BLaER1 treated with 17β-estradiol and CSF1 and Interleukin-3, amounts not matched to agents 10 nM and 100 nM (cell line): ENCODE data around the gene EFNA5.

Experiments
- H3K27ac ChIP-seq, 11 experiments: shearing (Covaris generic); formaldehyde crosslinking; 2 replicates each; pipeline ENCODE4 v1.8.1; 2022
- H3K27me3 ChIP-seq, 11 experiments: shearing (Covaris generic); formaldehyde crosslinking; 2 replicates each; pipeline ENCODE4 v1.8.1; 2022
- H3K36me3 ChIP-seq, 11 experiments: shearing (Covaris generic); formaldehyde crosslinking; 2 replicates each; pipeline ENCODE4 v1.8.1; 2022
- H3K4me1 ChIP-seq, 10 experiments: shearing (Covaris generic); formaldehyde crosslinking; 2 replicates each; pipeline ENCODE4 v1.8.1; 2022
- H3K4me2 ChIP-seq, 11 experiments: shearing (Covaris generic); formaldehyde crosslinking; 2 replicates each; pipeline ENCODE4 v1.8.1; 2022
- H3K4me3 ChIP-seq, 10 experiments: shearing (Covaris generic); formaldehyde crosslinking; 2 replicates each; pipeline ENCODE4 v1.8.1; 2022
- H3K9ac ChIP-seq, 11 experiments: shearing (Covaris generic); formaldehyde crosslinking; 2 replicates each; pipeline ENCODE4 v1.8.1; 2022
- H3K9me3 ChIP-seq, 11 experiments: shearing (Covaris generic); formaldehyde crosslinking; replicated peaks in 1 of 11; 2 replicates each; pipeline ENCODE4 v1.8.1; 2022
- H4K20me1 ChIP-seq, 11 experiments: shearing (Covaris generic); formaldehyde crosslinking; 2 replicates each; pipeline ENCODE4 v1.8.1; 2022
- Cebpa-rat ChIP-seq, 11 experiments: shearing (Covaris generic); IDR thresholded peaks; 2 replicates each; pipeline ENCODE4 v1.8.1; 2022

Gene EFNA5

DNA sequence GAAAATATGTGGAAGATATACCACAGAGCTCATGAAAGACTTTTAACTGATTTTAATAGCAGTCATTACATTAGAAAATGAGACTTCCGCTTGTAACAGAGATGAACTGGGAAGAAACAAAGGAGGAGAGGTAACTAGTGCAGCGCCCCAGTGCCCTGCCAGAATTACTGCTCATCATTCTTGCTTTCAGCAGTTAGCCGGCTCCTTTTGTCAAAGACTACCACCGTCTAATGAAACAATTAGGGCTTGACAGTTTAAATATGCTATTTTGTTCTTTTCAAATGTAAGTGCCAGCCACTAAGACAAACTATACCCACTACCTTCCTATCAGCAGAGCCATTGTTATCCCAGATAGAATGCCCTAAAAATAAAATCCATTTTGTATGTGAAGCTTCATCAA, 328.4 kb downstream of the EFNA5 start:
- no peak overlapping the region for H3K9ac ChIP-seq
- no peak for TF ChIP-seq Cebpa-rat (IDR thresholded peaks at IDR 0.05)
- H4K20me1 ChIP-seq = no peaks in the 10 kb centered on the region
- H3K4me2 ChIP-seq = no peak overlapping the region
- H3K4me3 ChIP-seq = no peak overlapping the region
- H3K36me3 ChIP-seq = no peaks in the 10 kb centered on the region
- H3K9me3 ChIP-seq = peaks cover 29 to 35% (median 31%) of the 10 kb centered on the region in 11 experiments
- H3K4me1 ChIP-seq = no peaks in the 10 kb centered on the region
- H3K27me3 ChIP-seq = no peaks in the 10 kb centered on the region
- H3K27ac ChIP-seq = no peak overlapping the region

DNA sequence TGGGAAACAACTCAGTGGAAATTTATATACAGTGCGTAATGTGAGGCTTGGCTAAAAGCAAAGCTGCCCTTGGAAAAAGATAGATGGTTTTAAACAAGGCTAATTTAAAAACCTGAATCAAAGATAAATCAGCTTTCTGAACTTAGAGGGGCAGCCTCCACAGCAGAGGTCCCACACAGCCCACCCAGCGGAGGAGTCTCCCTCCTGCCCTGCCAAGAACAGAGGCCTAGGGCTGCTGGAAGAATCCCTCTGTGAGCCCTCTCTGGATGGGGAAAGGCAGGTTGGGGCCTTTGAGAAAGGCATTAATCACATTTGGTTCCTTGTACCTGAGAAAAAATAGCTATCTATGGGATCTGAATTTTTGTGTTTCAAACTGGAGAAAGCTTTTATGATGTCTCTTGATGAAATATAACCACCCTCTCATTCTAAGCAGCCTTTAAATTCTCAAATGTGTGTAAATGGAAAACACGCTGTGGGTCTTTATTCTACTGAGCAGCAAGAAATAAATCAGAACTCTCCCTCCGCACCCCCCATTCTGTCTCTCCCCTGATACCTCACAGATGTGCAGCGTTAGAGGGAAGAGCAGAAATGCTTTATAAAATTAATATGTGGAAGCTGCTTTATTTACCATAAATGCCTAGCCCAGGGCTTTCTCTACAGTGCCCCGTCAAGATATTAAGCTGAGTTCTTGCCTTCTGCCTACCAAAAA, 329.2 kb downstream of the EFNA5 start:
- H3K9me3 ChIP-seq = peaks cover 22 to 27% (median 24%) of the 10 kb centered on the region in 11 experiments
- no peak overlapping the region for H3K4me3 ChIP-seq
- H3K9ac ChIP-seq = no peak overlapping the region
- H3K27ac ChIP-seq = no peak overlapping the region
- no peaks in the 10 kb centered on the region for H3K36me3 ChIP-seq
- no peak overlapping the region for H3K4me2 ChIP-seq
- no peaks in the 10 kb centered on the region for H3K4me1 ChIP-seq
- no peaks in the 10 kb centered on the region for H3K27me3 ChIP-seq
- H4K20me1 ChIP-seq = no peaks in the 10 kb centered on the region
- no peak for TF ChIP-seq Cebpa-rat (IDR thresholded peaks at IDR 0.05)

DNA sequence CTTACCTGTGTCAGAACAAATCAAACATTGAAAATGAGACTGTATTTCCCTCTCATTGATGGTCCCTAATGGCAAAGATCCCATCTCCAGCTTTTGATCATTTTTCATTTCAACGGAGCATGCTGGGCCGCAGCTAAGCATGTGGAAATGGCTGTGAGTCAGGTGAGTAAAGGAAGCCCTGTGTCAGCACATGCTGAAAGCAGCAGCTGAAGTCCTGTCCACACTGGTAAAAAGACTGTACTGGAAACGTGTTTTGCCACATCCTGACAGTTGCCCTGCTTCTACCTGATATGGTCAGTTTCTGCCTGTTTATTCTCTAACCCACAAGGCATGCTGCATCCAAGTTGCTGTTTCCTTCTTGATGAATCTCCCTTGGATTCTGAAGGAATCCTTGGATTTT, 330.1 kb downstream of the EFNA5 start:
- Histone ChIP-seq H4K20me1 (no peaks in the 10 kb centered on the region), H3K4me2 (no peak overlapping the region), H3K27ac (no peak overlapping the region), H3K4me3 (no peak overlapping the region), H3K4me1 (no peaks in the 10 kb centered on the region), H3K9ac (no peak overlapping the region), H3K9me3 (peaks cover 13 to 18% (median 15%) of the 10 kb centered on the region in 11 experiments), H3K36me3 (no peaks in the 10 kb centered on the region), H3K27me3 (no peaks in the 10 kb centered on the region)
- no peak for TF ChIP-seq Cebpa-rat (IDR thresholded peaks at IDR 0.05)

DNA sequence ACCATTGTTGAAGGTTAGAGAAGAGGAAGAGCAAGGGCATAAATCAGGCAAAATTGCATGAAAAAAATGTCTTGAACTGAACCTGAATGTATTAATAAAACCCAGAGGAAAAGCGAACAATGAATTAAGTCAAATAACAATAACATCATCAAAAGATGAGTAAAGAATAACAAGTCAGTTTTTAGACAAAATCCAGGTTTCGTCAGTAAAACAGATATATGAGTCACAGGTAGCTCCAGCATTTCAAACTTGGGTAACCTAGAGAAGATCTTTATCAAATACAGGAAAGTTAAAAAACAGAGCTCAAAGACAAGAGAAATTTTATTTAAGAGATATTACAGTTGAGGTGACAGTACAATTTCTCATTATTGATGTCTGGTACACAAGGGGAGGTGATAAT, 332.4 kb downstream of the EFNA5 start:
- no peak overlapping the region for H3K4me2 ChIP-seq
- H3K27ac ChIP-seq = no peak overlapping the region
- H4K20me1 ChIP-seq = no peaks in the 10 kb centered on the region
- H3K27me3 ChIP-seq = no peaks in the 10 kb centered on the region
- H3K36me3 ChIP-seq = no peaks in the 10 kb centered on the region
- H3K9ac ChIP-seq = no peak overlapping the region
- H3K9me3 ChIP-seq = no peaks in the 10 kb centered on the region
- no peaks in the 10 kb centered on the region for H3K4me1 ChIP-seq
- no peak for TF ChIP-seq Cebpa-rat (IDR thresholded peaks at IDR 0.05)
- H3K4me3 ChIP-seq = no peak overlapping the region

DNA sequence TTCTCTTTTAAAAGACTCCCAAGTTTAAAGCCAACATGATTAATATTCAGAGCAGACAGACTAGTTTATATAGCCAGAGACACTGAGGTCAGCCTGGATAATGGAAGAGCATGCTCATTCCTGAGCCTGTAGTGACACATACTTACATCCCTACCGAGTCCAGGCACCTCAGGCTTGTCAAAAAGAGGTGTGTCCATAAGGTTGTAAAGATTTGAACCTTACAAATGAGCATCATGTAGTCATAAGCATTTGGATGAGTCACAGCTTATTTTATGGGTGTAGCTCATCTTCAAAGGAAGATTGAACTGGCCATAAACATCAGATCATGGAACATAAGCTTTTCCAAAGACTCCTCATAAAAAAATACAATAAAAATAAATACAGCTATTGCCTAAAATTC, 333.5 kb downstream of the EFNA5 start:
- Histone ChIP-seq H3K9ac (no peak overlapping the region), H3K4me2 (no peak overlapping the region), H3K4me1 (no peaks in the 10 kb centered on the region), H4K20me1 (no peaks in the 10 kb centered on the region), H3K4me3 (no peak overlapping the region), H3K27ac (no peak overlapping the region), H3K9me3 (no peaks in the 10 kb centered on the region), H3K27me3 (no peaks in the 10 kb centered on the region), H3K36me3 (no peaks in the 10 kb centered on the region)
- TF ChIP-seq Cebpa-rat (IDR thresholded peaks at IDR 0.05) = no peak

DNA sequence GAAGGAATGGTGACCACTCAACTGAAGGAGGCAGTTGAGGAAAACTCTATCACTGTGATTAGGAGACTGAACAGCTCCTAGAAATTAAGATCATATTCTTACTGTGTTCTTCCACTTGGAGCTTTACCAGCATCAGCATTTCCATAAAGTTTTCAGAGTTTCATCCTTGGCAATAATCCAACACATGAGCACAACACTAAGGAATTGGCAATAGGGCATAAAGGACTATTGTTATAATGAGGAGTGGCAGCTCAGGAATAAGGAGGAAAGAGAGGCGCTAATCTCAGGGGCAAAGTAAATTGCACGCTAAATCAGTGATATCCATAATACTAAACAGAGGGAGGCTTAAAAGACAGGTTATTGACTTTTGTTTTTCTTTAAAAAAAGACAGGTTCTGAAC, 338.9 kb downstream of the EFNA5 start:
- Histone ChIP-seq H3K4me1 (no peaks in the 10 kb centered on the region), H3K27me3 (no peaks in the 10 kb centered on the region), H3K4me2 (no peak overlapping the region), H3K36me3 (no peaks in the 10 kb centered on the region), H3K27ac (no peak overlapping the region), H3K4me3 (no peak overlapping the region), H4K20me1 (no peaks in the 10 kb centered on the region), H3K9me3 (no peaks in the 10 kb centered on the region), H3K9ac (no peak overlapping the region)
- no peak for TF ChIP-seq Cebpa-rat (IDR thresholded peaks at IDR 0.05)

DNA sequence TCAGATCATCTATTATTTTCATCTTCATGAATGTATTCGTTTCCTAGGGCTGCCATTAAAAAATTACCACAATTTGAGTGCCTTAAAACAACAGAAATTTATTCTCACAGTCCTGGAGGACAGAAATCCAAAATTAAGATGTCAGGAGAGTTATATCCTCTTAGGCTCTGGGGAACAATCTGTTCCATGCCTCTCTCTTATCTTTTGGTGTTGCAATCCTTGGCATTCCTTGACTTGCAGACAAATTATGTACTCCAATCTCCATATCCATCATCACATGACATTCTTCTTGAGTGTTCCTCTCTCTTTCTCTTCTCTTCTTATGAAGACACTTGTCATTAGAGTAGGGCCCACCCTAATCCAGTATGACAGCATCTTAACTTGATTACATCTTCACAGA, 339.4 kb downstream of the EFNA5 start:
- Histone ChIP-seq H3K4me3 (no peak overlapping the region), H4K20me1 (no peaks in the 10 kb centered on the region), H3K9ac (no peak overlapping the region), H3K27me3 (no peaks in the 10 kb centered on the region), H3K36me3 (no peaks in the 10 kb centered on the region), H3K4me2 (no peak overlapping the region), H3K9me3 (no peaks in the 10 kb centered on the region), H3K4me1 (no peaks in the 10 kb centered on the region), H3K27ac (no peak overlapping the region)
- no peak for TF ChIP-seq Cebpa-rat (IDR thresholded peaks at IDR 0.05)

DNA sequence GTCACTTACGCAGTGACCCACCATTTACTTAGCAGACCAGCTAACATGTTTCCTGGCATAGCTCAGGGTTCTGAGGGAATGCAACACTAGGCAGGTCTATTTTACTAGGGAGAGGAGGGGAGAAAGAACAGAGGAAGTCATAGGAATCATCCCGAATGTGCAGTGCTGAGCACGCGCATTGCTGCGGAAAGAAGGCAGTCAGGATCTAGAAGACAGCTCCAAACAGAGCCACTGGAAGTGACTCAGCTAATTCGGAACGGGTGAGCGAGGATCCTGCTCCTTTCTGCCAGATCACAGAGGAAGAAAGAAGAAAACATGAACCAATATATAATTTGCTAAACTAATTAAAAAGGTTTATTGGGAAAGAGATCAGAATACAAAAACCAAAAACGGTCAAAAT, 339.8 kb downstream of the EFNA5 start:
- H3K4me1 ChIP-seq = no peaks in the 10 kb centered on the region
- H3K27me3 ChIP-seq = no peaks in the 10 kb centered on the region
- no peak for TF ChIP-seq Cebpa-rat (IDR thresholded peaks at IDR 0.05)

DNA sequence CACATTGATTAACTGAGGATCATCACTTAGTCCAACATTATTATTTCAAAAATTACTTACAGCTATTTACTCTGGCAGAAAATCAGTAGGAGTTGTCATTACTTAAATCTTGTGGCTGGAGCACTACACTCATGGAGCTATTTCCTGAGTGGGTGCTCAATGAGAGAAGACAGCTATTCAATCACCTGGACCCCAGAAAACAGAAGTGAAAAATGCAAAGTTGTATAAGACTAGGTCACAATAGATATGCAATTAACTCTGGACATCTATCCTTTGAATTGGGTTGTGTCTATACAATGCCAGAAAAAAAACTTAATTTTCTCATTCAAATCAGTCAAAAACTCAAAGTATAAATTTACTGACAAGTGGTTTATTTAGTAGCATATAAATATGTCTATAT, 340.9 kb downstream of the EFNA5 start:
- Histone ChIP-seq H3K9me3 (no peaks in the 10 kb centered on the region), H4K20me1 (no peaks in the 10 kb centered on the region), H3K27ac (no peak overlapping the region), H3K27me3 (no peaks in the 10 kb centered on the region), H3K4me2 (no peak overlapping the region), H3K4me1 (no peaks in the 10 kb centered on the region), H3K4me3 (no peak overlapping the region), H3K9ac (no peak overlapping the region), H3K36me3 (no peaks in the 10 kb centered on the region)
- TF ChIP-seq Cebpa-rat (IDR thresholded peaks at IDR 0.05) = no peak

More for the DNA sequence above, 339.8 kb downstream of the EFNA5 start:
- H4K20me1 ChIP-seq = no peaks in the 10 kb centered on the region
- no peaks in the 10 kb centered on the region for H3K9me3 ChIP-seq
- H3K36me3 ChIP-seq = no peaks in the 10 kb centered on the region
- no peak overlapping the region for H3K9ac ChIP-seq
- H3K4me3 ChIP-seq = no peak overlapping the region
- H3K4me2 ChIP-seq = no peak overlapping the region
- no peak overlapping the region for H3K27ac ChIP-seq
